Limb (tissue), 2 donors: ENCODE data around the gene HOMER1.
"Not testable (repeated sequence)": the region's sequence is repeated elsewhere in the genome, so short reads cannot be mapped to it uniquely, and the experiment has no call there.

Experiments
- DNase-seq, 2 donors: peaks; one replicate each; pipeline ENCODE4 v3.0.0-alpha.2; 2016; ENCODE audit errors: extremely low spot score in 2 of 2

HOMER1 gene

DNA sequence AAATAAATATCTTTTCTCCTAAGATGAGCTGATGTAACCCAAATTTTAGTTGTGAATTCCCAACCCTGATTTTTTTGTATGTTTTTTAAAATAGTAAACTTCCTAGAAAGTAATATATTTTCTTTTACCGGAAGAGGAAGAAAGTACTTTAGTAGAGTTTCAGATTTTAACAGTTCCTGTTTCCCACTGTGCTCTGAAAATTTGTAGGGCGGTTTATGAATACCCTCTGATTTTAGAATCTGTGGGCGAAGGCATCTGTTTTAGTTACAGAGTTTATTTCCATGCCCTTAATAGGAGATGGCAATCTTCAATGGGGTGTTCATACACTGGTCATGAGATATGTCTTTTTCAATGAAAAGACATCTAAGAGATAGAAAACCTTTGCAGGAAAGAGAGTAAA, 3.7 kb upstream of the HOMER1 start:
- no peak for DNase-seq

DNA sequence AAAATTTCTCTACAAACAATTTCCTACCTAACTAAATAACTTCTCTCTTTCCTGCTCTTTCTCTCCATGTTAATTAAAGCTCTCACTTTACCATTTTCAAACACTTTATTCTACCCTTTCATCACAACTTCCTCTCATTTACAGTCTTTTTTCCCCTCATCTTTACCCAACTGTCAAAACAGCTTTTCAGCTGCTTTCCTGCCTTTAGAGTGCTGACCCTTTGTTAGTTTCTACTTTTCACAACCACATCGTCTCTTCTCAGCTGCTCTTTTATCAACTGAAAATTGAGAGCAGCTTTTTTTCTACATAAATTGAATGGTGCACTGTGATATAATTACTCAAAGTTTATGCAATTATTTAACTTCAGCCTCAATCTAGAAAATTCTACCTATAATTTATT, 3.1 kb upstream of the HOMER1 start:
- DNase-seq, result no peak

- not testable (repeated sequence) for DNase-seq
These were observed 2.4 kb upstream of the HOMER1 start for GRCh38 chr5:79516331-79516730.

DNA sequence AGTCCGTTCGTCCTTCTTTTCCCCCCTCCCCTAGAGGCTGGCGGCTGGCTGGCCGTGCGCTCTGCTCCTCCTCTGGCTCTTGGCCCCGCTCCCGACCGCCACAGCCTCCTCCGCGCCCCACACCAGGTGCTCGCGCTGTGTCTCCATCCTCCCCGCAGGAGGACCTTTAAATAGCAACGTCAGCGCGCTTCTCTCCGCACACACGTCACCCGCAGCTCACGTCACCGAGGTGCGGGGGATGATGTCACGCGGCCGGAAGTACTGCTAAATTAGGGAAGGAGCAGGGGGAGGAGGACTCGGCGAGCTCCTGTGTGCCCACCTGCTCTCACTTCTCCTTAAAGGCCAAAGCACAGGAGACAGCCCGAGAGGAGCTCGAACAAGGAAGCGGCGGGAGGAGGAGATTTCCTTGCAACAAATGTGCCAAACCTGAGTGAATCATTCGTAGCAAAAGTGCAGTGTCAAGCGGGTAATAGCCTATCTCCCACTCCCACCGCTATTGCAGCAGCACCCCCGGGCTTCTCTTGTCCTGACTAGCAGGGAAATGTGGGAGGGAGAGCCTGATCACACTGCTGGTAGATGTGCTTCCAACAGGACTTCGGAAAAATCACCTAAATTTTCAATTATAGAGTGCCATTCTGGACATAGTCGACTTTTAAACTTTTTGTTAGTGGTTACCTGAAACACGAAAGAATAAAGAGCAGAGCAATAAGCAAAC, 614 bp upstream of the HOMER1 start:
- DNase-seq, result peak; percentile 95 to 96

GRCh38 chr5:79513308-79513703, 628 bp downstream of the HOMER1 start:
- no peak for DNase-seq

GRCh38 chr5:79512471-79513307, 1.2 kb downstream of the HOMER1 start:
- peak in 1 of 2 donors; percentile 62 for DNase-seq

- DNase-seq, result no peak
These were observed 1.9 kb downstream of the HOMER1 start for GRCh38 chr5:79512049-79512448.

- DNase-seq, result peak in 1 of 2 donors; percentile 33
These were observed 3.3 kb downstream of the HOMER1 start for GRCh38 chr5:79510638-79511037.

DNA sequence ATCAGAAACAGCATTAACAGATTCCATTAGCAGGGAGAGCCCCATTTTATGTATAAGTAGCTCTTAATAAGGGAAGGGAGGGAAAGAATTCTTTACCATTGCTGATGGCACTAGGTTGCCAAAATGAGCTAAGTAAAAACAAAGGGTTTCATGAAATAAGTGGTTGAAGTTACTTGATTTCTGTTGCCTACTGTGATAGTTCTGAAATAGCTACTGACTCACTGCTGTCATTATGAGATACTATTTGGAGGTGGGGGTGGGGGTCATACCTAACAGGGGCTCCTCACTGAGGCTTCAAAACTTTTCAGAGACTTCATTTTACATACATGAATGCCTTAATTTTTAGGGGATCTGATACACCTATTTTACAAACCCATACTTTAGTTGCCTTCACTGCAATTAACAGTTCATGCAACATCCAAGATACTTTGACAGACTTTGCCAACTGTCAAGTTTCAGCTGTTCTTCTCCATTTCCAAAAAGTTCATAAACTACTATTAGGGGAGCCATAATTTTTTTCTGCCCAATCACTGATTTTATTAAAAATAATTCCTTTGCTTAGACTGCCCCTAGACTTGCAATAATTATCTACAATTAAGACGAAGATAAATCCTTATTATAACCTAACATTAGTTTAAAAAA, 4.6 kb downstream of the HOMER1 start:
- DNase-seq, result no peak

GRCh38 chr5:79508794-79509193, 5.1 kb downstream of the HOMER1 start:
- no peak for DNase-seq

DNA sequence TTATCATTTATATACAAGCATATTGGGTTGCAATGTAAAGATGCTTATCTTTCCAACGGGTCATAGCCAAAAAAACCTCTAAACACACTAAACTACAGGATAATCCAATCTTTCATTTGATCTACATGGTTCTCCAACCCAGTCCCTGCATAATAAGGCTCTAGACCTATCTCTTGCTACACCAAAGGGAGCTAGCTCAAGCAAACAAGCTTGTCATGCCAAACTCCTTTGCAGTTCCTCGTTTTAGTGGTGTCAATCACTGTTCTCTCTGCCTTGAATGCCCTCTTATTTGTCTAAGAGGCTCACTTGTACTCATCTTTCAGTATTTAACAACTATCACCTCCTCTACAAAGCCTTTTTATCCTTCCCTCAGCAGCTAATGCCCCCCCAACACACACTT, 5.6 kb downstream of the HOMER1 start:
- DNase-seq, result no peak

DNA sequence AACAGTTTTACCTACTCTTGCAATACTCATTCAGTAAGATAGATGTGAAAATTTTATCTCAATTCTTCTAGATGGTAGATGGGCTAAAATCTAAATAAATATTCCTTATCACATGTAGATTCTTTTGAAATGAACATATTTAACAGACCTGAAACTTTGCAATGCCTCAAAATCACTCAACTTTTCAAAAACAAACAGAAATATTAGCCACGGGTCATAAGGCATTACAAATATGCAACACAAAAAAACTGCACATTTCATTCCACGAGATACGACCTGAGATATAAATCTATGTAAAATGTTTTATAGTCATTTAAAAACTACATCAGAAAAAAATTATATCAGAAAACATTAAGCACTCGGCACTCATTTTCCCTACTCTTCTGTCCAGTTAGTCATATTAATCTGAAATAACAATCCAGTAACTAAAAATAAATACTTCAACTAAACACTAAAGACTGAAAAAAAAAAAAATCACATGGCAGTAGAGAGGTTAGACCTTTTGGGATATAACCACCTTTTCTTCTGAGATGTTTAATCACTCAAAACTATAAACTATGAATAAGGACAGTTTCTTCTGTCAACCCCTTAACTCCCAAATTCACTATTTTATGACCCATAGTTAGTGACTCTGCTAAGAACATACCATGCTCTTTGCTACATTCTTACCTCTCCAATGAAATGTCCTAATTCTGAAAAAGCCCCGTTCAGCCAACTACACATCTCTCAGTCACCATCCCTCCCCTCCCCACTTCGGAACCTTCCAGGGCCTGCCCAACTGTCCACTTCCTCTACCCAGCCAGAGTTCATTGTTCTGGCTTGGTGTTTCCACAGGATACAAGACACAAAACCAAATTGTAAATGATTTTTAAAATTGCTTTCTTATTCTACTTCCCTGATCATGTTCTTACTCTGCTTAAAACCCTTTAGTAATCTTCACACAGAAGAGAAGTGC, 6.4 kb downstream of the HOMER1 start:
- DNase-seq, result no peak

- no peak for DNase-seq
These were observed 8.8 kb downstream of the HOMER1 start for GRCh38 chr5:79505138-79505537.

DNA sequence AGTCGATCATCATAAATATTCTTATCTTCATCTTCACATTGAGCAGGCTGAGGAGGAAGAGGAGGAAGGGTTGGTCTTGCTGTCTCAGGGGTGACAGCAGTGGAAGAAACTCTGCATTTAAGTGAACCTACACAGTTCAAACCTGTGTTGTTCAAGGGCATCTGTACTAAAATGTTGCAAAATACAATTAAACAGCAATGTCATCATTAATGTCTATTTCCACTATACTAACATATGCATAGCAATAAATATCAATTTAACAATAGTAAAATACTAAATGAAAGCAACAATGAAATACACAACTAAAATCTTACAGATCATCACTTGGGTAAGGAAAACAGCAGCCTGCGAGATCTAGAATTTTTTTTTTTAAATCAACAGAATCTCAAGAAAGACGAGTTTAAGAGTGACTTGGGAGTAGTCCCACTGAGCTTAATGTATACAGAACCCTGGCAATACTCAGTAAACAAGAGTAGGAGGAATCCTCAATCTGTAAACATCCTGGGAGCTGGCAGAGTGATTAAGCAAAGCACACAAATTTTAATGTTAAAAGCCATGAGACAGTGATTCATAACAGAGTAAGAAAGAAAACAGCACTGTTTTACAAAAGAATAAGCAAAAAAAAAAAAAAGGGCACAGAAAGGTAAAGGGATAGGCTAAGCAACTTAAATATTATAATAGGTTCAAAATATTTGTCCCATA, 10.0 kb downstream of the HOMER1 start:
- no peak for DNase-seq

- DNase-seq, result no peak
These were observed 14.2 kb downstream of the HOMER1 start for GRCh38 chr5:79499640-79500273.

- no peak for DNase-seq
These were observed 18.6 kb downstream of the HOMER1 start for GRCh38 chr5:79495311-79495710.

GRCh38 chr5:79493596-79494345, 20.2 kb downstream of the HOMER1 start:
- DNase-seq, result no peak

DNA sequence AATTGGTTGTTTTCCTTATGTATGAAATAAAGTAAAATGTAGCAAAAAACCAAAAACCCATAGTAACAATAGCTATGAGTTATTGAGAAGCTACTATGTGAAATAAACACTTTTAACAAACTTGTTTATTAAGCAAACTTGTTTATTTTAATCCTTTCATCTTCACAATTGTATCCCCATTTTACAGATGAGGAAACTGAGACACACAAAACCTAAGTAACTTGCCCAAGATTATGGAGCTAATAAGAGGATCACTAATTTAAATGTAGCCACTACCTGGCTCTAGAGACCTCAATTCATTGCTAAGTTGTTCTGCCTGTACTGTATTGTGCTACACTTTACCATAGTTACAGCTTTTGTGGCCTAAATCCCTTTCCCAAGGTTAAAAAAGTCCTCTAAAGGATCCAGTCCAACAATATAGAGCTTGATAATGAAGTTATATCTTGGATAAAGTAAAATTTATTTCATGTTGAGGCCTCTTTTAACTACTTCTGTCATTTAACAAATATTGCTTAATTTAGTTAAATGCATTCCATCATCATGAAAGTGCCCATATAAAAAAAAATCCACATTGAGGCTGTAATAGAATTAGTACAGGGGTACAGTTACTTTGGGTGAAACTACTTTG, 22.1 kb downstream of the HOMER1 start:
- DNase-seq, result no peak
